Thoracic aorta (tissue), 2 donors: ENCODE measurements around the gene ABCB9. TPM values are rescaled to one million over a fixed set of nuclear protein-coding genes. Genes with fewer than 3 reads are reported as not detected.

Source experiments
- ATAC-seq: fragments of 150-250 bp; one replicate; pipeline ENCODE4 v1.8.0; 2017; ENCODE audit warnings: low read depth; ENCODE audit not compliant: insufficient number of reproducible peaks, low FRiP score
- DNase-seq: peaks from one replicate; pipeline ENCODE4 v3.0.0-alpha.2; 2020; ENCODE audit warnings: low spot score
- H3K27ac ChIP-seq, 2 donors: fragments of 200-600 bp; sonication (generic); 1 replicate in 1 of 2; 2 replicates in 1 of 2; pipeline ENCODE4 v1.5.1; 2016; ENCODE audit warnings: mild to moderate bottlenecking in 2 of 2, moderate library complexity in 2 of 2
- H3K27me3 ChIP-seq: fragments of 200-600 bp; sonication (generic); replicated peaks from 2 replicates; pipeline ENCODE4 v1.6.0; 2016; ENCODE audit warnings: mild to moderate bottlenecking; ENCODE audit not compliant: insufficient read depth
- H3K36me3 ChIP-seq: fragments of 200-600 bp; sonication (generic); one replicate; pipeline ENCODE4 v1.5.1; 2016
- H3K4me1 ChIP-seq, 2 donors: fragments of 200-600 bp; sonication (generic); 1 replicate in 1 of 2; 2 replicates in 1 of 2; pipeline versions ENCODE4 v1.5.1 to v1.6.0; 2016; ENCODE audit warnings: low read depth in 2 of 2, mild to moderate bottlenecking in 1 of 2; ENCODE audit not compliant: control insufficient read depth in 1 of 2
- H3K4me3 ChIP-seq: fragments of 200-600 bp; sonication (generic); 2 replicates; pipeline ENCODE4 v1.5.1; 2016; ENCODE audit warnings: mild to moderate bottlenecking
- H3K9me3 ChIP-seq: fragments of 200-600 bp; sonication (generic); 2 replicates; pipeline ENCODE4 v1.5.1; 2016
- CTCF ChIP-seq: fragments of 200-600 bp; sonication (generic); IDR thresholded peaks from one replicate; pipeline ENCODE4 v1.5.1; 2019; ENCODE audit warnings: antibody characterized with exemption
- total RNA-seq, 2 donors: library from RNA; depleted of rRNA; stranded (reverse); fragments of >200 nt; gene quantifications; one replicate each; pipeline versions ENCODE4 v1.1.0 to v1.2.3, GENCODE V29; 2016

ABCB9 gene
- total RNA-seq, 2 donors from 2014 or later, result 6.3 to 7.0 TPM

GRCh38 chr12:122994781-122995502 is 28.7 kb upstream of the ABCB9 start:
- no peak for TF ChIP-seq CTCF
- Histone ChIP-seq H3K27ac (no peak overlapping the region), H3K4me3 (no peak overlapping the region), H3K9me3 (no peaks in the 10 kb centered on the region), H3K4me1 (no peaks in the 10 kb centered on the region), H3K36me3 (peaks cover 6% of the 10 kb centered on the region), H3K27me3 (no peaks in the 10 kb centered on the region)
- ATAC-seq (no peak), DNase-seq (no peak)

- Histone ChIP-seq H3K36me3 (peaks cover 3% of the 10 kb centered on the region), H3K27me3 (no peaks in the 10 kb centered on the region), H3K4me3 (no peak overlapping the region), H3K9me3 (no peaks in the 10 kb centered on the region), H3K27ac (no peak overlapping the region), H3K4me1 (no peaks in the 10 kb centered on the region)
- ATAC-seq, result no peak
- no peak for DNase-seq
- TF ChIP-seq CTCF, result no peak
Observed at GRCh38 chr12:122994140-122994675, 27.9 kb upstream of the ABCB9 start.

GRCh38 chr12:122992386-122992785 is 26.1 kb upstream of the ABCB9 start:
- H3K9me3 ChIP-seq, result no peaks in the 10 kb centered on the region
- no peak for DNase-seq
- H3K27me3 ChIP-seq, result no peaks in the 10 kb centered on the region
- ATAC-seq, result no peak
- no peaks in the 10 kb centered on the region for H3K4me1 ChIP-seq
- no peak for TF ChIP-seq CTCF
- peaks cover 4% of the 10 kb centered on the region for H3K36me3 ChIP-seq
- H3K4me3 ChIP-seq, result no peak overlapping the region
- H3K27ac ChIP-seq, result no peak overlapping the region

DNA sequence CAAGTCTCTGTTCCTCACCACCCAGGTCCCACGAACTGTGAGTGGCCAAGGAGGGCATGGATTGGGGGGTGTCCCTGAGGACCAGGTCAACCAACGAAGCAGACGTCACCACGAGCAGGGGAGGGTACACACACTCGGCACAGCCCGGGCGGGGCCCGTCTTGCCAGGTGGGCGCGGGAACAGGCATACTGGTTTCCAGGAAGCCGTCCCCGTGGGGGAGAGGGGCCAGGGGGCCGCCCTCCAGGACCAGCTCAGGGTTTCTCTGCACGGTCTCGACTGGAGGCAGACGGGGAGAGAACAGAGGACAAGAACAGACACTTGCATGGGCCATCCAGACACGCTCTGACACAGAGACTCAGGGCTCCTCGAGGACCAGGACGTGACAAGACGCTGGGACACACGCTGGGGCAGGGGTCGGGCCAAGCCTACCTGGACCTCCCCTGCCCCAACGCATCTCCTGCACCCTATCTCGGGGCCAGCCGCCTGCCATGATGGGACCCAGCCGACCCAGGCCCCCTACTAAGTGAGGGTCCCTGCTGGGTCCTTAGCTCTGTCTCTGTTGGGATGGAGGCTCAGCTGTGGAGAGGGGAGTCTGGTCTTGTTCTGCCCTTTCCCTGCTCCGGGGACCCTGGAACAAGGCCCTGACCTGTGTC is 25.5 kb upstream of the ABCB9 start:
- DNase-seq (no peak), ATAC-seq (no peak)
- no peak overlapping the region for H3K27ac ChIP-seq
- no peaks in the 10 kb centered on the region for H3K27me3 ChIP-seq
- no peak overlapping the region for H3K4me3 ChIP-seq
- H3K36me3 ChIP-seq, result peaks cover 7% of the 10 kb centered on the region
- H3K9me3 ChIP-seq, result no peaks in the 10 kb centered on the region
- no peaks in the 10 kb centered on the region for H3K4me1 ChIP-seq
- TF ChIP-seq CTCF, result no peak

- peaks cover 7% of the 10 kb centered on the region for H3K36me3 ChIP-seq
- DNase-seq, result no peak
- no peak overlapping the region for H3K27ac ChIP-seq
- no peaks in the 10 kb centered on the region for H3K27me3 ChIP-seq
- H3K4me1 ChIP-seq, result no peaks in the 10 kb centered on the region
- no peak overlapping the region for H3K4me3 ChIP-seq
- no peak for ATAC-seq
- H3K9me3 ChIP-seq, result no peaks in the 10 kb centered on the region
- TF ChIP-seq CTCF, result no peak
Observed at GRCh38 chr12:122990961-122991622, 24.8 kb upstream of the ABCB9 start.
